C4-2B (cell line): ENCODE results near the gene FGA.

Experiments used
- ZFX ChIP-seq: fragments of 450-650 bp; IDR thresholded peaks from 2 replicates; pipeline ENCODE4 v1.6.1; 2017
- TF ChIP-seq, protein P1 (sequence below): fragments of 450-650 bp; conservative IDR thresholded peaks from 2 replicates; pipeline ENCODE4 v1.5.1; 2017; ENCODE audit warnings: mild to moderate bottlenecking

DNA sequence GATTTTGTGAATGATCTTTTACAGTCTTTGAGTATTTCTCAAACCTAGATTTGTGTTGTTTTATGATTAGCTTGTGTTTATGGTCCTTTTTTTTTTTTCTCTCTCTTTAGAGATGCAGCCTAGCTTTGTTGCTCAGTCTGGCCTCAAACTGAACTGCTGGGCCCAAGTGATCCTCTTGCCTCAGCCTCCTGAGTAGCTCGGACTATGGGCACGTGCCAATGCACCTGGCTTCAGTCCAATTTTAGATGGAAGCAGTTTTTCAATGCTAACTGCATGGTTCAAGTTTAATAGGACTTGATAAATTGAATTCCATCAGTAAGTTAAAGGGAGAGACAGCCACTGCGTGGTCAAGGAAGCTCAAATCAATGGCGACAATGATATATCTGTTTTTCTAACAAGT lies 25.7 kb upstream of the FGA start:
- TF ChIP-seq ZFX, result no peak
- TF ChIP-seq, protein P1, sequence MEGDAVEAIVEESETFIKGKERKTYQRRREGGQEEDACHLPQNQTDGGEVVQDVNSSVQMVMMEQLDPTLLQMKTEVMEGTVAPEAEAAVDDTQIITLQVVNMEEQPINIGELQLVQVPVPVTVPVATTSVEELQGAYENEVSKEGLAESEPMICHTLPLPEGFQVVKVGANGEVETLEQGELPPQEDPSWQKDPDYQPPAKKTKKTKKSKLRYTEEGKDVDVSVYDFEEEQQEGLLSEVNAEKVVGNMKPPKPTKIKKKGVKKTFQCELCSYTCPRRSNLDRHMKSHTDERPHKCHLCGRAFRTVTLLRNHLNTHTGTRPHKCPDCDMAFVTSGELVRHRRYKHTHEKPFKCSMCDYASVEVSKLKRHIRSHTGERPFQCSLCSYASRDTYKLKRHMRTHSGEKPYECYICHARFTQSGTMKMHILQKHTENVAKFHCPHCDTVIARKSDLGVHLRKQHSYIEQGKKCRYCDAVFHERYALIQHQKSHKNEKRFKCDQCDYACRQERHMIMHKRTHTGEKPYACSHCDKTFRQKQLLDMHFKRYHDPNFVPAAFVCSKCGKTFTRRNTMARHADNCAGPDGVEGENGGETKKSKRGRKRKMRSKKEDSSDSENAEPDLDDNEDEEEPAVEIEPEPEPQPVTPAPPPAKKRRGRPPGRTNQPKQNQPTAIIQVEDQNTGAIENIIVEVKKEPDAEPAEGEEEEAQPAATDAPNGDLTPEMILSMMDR, result no peak
